Skeletal muscle tissue (tissue), 2 donors: Measurements from ENCODE around the gene KHDC3L. TPM values are rescaled to one million over a fixed set of nuclear protein-coding genes. Genes with fewer than 3 reads are reported as not detected.

Experiments used
- small RNA-seq: library from RNA; depleted of rRNA; stranded (forward); fragments of <200 nt; gene quantifications from one replicate; pipeline ENCODE3, GENCODE V24; 2014
- total RNA-seq: library from RNA; depleted of rRNA; stranded (reverse); fragments of >200 nt; gene quantifications from one replicate; pipeline ENCODE4 v1.2.3, GENCODE V29; 2014

KHDC3L gene
- total RNA-seq, 1 donor from 2014 or later, result not detected

Small RNA genes lying within 50 kb of the gene (small RNA-seq; reads per million reads assigned to genes)
- gene RPL39P3, result not detected

Other genes starting within 250 kb of the KHDC3L start
- not detected for gene KHDC1L, start 137.2 kb upstream of the KHDC3L start, total RNA-seq
- gene KHDC1, start 99.5 kb upstream of the KHDC3L start, total RNA-seq, result 2.6 TPM
- not detected for gene DPPA5, start 8.4 kb upstream of the KHDC3L start, total RNA-seq
- not detected for gene OOEP, start 7.2 kb downstream of the KHDC3L start, total RNA-seq
- gene DDX43, start 32.2 kb downstream of the KHDC3L start, total RNA-seq, result not detected
- 7.3 TPM for gene CGAS, start 89.6 kb downstream of the KHDC3L start, total RNA-seq
- gene MTO1, start 99.1 kb downstream of the KHDC3L start, total RNA-seq, result 25.6 TPM
- gene EEF1A1, start 158.4 kb downstream of the KHDC3L start, total RNA-seq, result 25,587 TPM